PC-9 (cell line): Measurements from ENCODE around the gene GPR146. TPM values are rescaled to one million over a fixed set of nuclear protein-coding genes. Genes with fewer than 3 reads are reported as not detected.

ENCODE experiments used
- BruUV-seq: library from RNA; stranded (reverse); fragments of 400-500 nt; replicated peaks from 2 replicates; lab custom pipeline; 2021; lab: Mats Ljungman, UMichigan
- CTCF ChIA-PET: fragments of 300-600 bp; sonication (Branson Sonifier 250); formaldehyde crosslinking; loops from one replicate; lab custom pipeline; 2022; ENCODE audit warnings: antibody characterized with exemption; lab: Charles Lee
- POLR2A ChIA-PET: fragments of 300-600 bp; sonication (Branson Sonifier 250); formaldehyde crosslinking; loops from one replicate; lab custom pipeline; 2022; ENCODE audit warnings: antibody characterized with exemption; ENCODE audit not compliant: unreplicated experiment; lab: Charles Lee
- DNase-seq, 2 experiments: peaks; one replicate each; pipeline versions ENCODE4 v3.0.0 to v3.0.0-alpha.2; 2015 to 2022; ENCODE audit warnings: mixed read lengths in 1 of 2
- H2AFZ ChIP-seq: fragments of 200-600 bp; sonication (generic); 2 replicates; pipeline ENCODE4 v1.8.1; 2017; ENCODE audit warnings: antibody characterized with exemption
- H3F3A ChIP-seq: fragments of 200-600 bp; sonication (generic); 2 replicates; pipeline ENCODE4 v1.8.1; 2017; ENCODE audit warnings: antibody characterized with exemption, mild to moderate bottlenecking, low read depth; ENCODE audit not compliant: insufficient read depth
- H3K27ac ChIP-seq: fragments of 200-600 bp; sonication (generic); 2 replicates; pipeline ENCODE4 v1.6.1; 2016; ENCODE audit warnings: mixed run types
- H3K27me3 ChIP-seq: fragments of 200-600 bp; sonication (generic); 2 replicates; pipeline ENCODE4 v1.6.1; 2016; ENCODE audit warnings: low read depth, mixed run types; ENCODE audit not compliant: insufficient read depth
- H3K36me3 ChIP-seq: fragments of 200-600 bp; sonication (generic); 2 replicates; pipeline ENCODE4 v1.6.1; 2016; ENCODE audit warnings: low read depth, mixed run types
- H3K4me1 ChIP-seq: fragments of 200-600 bp; sonication (generic); replicated peaks from 2 replicates; pipeline ENCODE4 v1.6.1; 2016; ENCODE audit warnings: mixed run types; ENCODE audit not compliant: insufficient read depth
- H3K4me2 ChIP-seq: fragments of 200-600 bp; sonication (generic); 2 replicates; pipeline ENCODE4 v1.6.1; 2017; ENCODE audit warnings: mixed run types
- H3K4me3 ChIP-seq: fragments of 200-600 bp; sonication (generic); 2 replicates; pipeline ENCODE4 v1.6.1; 2016; ENCODE audit warnings: mixed run types
- H3K79me2 ChIP-seq: fragments of 200-600 bp; sonication (generic); 2 replicates; pipeline ENCODE4 v1.6.1; 2017; ENCODE audit warnings: low read depth, mixed run types
- H3K9me2 ChIP-seq: fragments of 200-600 bp; sonication (generic); 2 replicates; pipeline ENCODE4 v1.8.1; 2017; ENCODE audit warnings: mild to moderate bottlenecking; ENCODE audit not compliant: insufficient read depth
- H3K9me3 ChIP-seq: fragments of 200-600 bp; sonication (generic); 2 replicates; pipeline ENCODE4 v1.8.1; 2016; ENCODE audit warnings: low read depth; ENCODE audit not compliant: insufficient read depth
- H4K20me1 ChIP-seq: fragments of 200-600 bp; sonication (generic); 2 replicates; pipeline ENCODE4 v1.8.1; 2017; ENCODE audit not compliant: insufficient read depth
- EZH2 ChIP-seq: fragments of 200-600 bp; sonication (generic); IDR thresholded peaks from 2 replicates; pipeline ENCODE4 v1.8.0; 2017; ENCODE audit warnings: antibody characterized with exemption, low read depth
- intact Hi-C: fragments of 100-400 bp; cut with micrococcal nuclease; formaldehyde crosslinking; loops from one replicate; pipeline ENCODE4 v1.10.0; 2022; ENCODE audit not compliant: unreplicated experiment
- total RNA-seq: library from RNA; stranded (reverse); gene quantifications from 2 replicates; pipeline ENCODE4 v1.2.3, GENCODE V29; 2021
- TF ChIP-seq, protein P1 (sequence below): fragments of 200-600 bp; sonication (generic); conservative IDR thresholded peaks from 2 replicates; pipeline ENCODE4 v1.6.1; 2017; ENCODE audit warnings: mixed run types, antibody characterized with exemption, mild to moderate bottlenecking, moderate library complexity

Gene GPR146
- total RNA-seq, 1 experiment from 2014 or later, result 3.4 TPM

- Histone ChIP-seq H2AFZ (no peak overlapping the region), H4K20me1 (peaks cover 32% of the 10 kb centered on the region), H3K4me1 (no peaks in the 10 kb centered on the region), H3K9me3 (no peaks in the 10 kb centered on the region), H3K27ac (no peak overlapping the region), H3K79me2 (no peaks in the 10 kb centered on the region; the same call in 1 of the 2 replicates), H3F3A (no peaks in the 10 kb centered on the region), H3K36me3 (no peaks in the 10 kb centered on the region), H3K9me2 (no peaks in the 10 kb centered on the region), H3K4me3 (no peak overlapping the region), H3K4me2 (no peak overlapping the region), H3K27me3 (no peaks in the 10 kb centered on the region)
- no TSS peak for BruUV-seq
- ChIA-PET POLR2A (no interaction called here), CTCF (no interaction called here)
- intact Hi-C loops, result no loop called here
- DNase-seq, result no peak
- TF ChIP-seq, protein P1, sequence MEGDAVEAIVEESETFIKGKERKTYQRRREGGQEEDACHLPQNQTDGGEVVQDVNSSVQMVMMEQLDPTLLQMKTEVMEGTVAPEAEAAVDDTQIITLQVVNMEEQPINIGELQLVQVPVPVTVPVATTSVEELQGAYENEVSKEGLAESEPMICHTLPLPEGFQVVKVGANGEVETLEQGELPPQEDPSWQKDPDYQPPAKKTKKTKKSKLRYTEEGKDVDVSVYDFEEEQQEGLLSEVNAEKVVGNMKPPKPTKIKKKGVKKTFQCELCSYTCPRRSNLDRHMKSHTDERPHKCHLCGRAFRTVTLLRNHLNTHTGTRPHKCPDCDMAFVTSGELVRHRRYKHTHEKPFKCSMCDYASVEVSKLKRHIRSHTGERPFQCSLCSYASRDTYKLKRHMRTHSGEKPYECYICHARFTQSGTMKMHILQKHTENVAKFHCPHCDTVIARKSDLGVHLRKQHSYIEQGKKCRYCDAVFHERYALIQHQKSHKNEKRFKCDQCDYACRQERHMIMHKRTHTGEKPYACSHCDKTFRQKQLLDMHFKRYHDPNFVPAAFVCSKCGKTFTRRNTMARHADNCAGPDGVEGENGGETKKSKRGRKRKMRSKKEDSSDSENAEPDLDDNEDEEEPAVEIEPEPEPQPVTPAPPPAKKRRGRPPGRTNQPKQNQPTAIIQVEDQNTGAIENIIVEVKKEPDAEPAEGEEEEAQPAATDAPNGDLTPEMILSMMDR, result no peak
- TF ChIP-seq EZH2, result no peak
Measured at GRCh38 chr7:1104516-1105179, 60.3 kb downstream of the GPR146 start.

- BruUV-seq, result no TSS peak
- Histone ChIP-seq H3K79me2 (no peaks in the 10 kb centered on the region; the same call in 1 of the 2 replicates), H3K36me3 (no peaks in the 10 kb centered on the region), H3F3A (no peaks in the 10 kb centered on the region), H3K9me2 (no peaks in the 10 kb centered on the region), H3K4me3 (no peak overlapping the region), H3K27me3 (no peaks in the 10 kb centered on the region), H4K20me1 (peaks cover 33% of the 10 kb centered on the region), H3K27ac (no peak overlapping the region), H3K4me1 (no peaks in the 10 kb centered on the region), H3K9me3 (no peaks in the 10 kb centered on the region), H3K4me2 (no peak overlapping the region), H2AFZ (no peak overlapping the region)
- ChIA-PET CTCF (no interaction called here), POLR2A (no interaction called here)
- DNase-seq, result no peak
- TF ChIP-seq, protein P1, result no peak
- TF ChIP-seq EZH2, result no peak
- intact Hi-C loops, result no loop called here
Measured at GRCh38 chr7:1105189-1105588, 60.8 kb downstream of the GPR146 start.

DNA sequence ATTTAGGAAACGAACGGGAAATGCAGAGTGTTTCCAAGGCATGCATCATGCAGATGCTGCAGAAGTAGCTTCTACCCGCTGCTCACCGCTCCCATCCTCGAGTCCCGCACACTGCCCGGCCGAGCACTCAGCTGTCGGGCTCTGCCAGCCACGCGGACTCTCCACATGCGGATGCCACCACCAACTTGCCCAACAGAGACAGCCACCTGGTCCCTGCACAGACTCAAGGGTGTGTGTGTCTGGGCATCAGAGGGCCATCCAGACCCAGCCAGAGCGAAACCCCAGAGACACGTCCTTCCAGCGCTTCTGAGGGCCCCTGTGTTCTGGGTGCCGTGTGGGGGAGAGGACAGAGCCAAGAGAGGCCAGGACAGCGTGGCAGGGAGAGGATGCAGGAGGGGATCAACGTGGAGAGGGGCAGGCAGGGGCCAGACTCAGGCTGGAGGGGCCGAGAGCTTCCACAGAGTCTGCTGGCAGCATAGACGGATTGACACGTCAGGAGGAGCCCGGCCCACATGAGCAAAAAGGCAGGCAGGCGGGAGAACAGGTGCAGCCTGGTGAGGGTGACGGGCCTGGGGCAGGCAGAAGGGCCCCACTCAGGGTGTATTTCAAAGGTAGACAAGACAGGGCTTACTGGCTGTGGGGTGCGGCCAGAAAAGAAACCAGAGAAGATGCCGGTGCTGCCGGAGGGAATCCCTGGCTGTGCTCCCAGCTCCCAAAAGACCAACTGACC, 61.9 kb downstream of the GPR146 start:
- POLR2A ChIA-PET, result no interaction called here
- intact Hi-C loops, result no loop called here
- BruUV-seq, result no TSS peak

More for the DNA sequence above, 61.9 kb downstream of the GPR146 start:
- no peaks in the 10 kb centered on the region for H3K4me1 ChIP-seq
- no peak overlapping the region for H3K4me2 ChIP-seq
- H3K9me2 ChIP-seq, result no peaks in the 10 kb centered on the region
- CTCF ChIA-PET, result no interaction called here
- H3K9me3 ChIP-seq, result no peaks in the 10 kb centered on the region
- peaks cover 32% of the 10 kb centered on the region for H4K20me1 ChIP-seq
- no peaks in the 10 kb centered on the region for H3K27me3 ChIP-seq
- TF ChIP-seq EZH2, result no peak
- TF ChIP-seq, protein P1, result no peak
- DNase-seq, result no peak
- H3F3A ChIP-seq, result no peaks in the 10 kb centered on the region
- no peaks in the 10 kb centered on the region for H3K36me3 ChIP-seq
- no peaks in the 10 kb centered on the region; the same call in 1 of the 2 replicates for H3K79me2 ChIP-seq
- H3K27ac ChIP-seq, result no peak overlapping the region
- H3K4me3 ChIP-seq, result no peak overlapping the region
- no peak overlapping the region for H2AFZ ChIP-seq
